IPS DF 4.7 (cell line): ENCODE results near the gene MYL12A.

Experiments
- DNase-seq: peaks from one replicate; pipeline ENCODE4 v3.0.0-alpha.2; 2013; ENCODE audit warnings: low spot score; ENCODE audit errors: extremely low read depth

Gene MYL12A

DNA sequence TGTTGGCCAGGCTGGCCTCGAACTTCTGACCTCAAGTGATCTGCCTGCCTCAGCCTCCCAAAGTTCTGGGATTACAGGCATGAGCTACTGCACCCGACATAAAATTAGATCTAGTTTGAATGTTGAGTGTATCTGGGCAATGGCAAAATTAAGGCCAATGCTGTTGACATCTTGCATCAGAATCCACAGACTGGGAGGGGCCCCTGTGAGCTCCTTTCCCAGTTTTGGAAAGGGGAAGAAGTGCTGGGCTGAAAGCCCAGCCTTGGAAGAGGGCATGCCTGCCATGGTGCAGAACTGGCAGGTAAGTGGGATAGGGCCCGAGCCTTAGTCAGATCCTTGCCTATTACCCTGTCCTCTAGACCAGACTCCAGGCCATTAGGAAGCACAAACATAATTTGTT is 23.4 kb upstream of the MYL12A start:
- no peak for DNase-seq

DNA sequence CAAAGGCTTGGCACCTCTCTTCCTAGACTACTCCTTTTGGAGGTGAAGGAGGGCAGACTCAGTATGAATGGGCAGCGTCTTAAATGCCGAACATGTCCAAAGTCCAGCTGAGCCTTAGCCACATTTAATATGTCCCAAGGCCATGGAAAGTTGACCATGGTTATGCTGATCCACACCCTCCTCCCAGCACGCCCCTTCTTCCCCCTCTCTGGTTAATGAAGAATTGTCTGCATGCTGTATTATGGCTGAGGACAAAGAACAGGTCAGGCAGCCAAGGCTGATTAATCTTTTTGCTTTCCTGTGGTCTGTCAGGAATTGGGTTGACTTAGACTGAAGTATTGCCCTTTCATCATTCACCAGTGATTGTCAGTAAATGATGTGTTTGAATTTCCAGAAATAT is 22.0 kb upstream of the MYL12A start:
- no peak for DNase-seq

DNA sequence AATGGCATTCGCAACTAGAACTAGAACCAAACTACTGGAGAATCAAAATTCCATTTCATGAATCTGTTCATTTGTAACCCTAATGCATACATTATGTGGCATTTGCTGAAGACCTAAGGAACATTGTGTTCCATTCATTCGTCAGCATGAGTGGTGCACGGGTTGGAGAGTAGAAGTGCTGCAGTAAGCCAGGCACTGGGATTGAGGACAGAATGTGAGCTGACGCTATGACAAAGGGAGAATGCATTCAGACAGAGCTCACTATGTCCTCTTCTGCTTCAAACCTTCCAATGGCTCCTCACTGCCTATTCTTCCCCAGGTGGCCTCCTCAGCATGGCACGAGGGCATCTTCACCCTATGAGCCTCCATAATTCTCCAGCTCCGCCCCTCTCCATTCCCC is 21.6 kb upstream of the MYL12A start:
- DNase-seq = no peak

DNA sequence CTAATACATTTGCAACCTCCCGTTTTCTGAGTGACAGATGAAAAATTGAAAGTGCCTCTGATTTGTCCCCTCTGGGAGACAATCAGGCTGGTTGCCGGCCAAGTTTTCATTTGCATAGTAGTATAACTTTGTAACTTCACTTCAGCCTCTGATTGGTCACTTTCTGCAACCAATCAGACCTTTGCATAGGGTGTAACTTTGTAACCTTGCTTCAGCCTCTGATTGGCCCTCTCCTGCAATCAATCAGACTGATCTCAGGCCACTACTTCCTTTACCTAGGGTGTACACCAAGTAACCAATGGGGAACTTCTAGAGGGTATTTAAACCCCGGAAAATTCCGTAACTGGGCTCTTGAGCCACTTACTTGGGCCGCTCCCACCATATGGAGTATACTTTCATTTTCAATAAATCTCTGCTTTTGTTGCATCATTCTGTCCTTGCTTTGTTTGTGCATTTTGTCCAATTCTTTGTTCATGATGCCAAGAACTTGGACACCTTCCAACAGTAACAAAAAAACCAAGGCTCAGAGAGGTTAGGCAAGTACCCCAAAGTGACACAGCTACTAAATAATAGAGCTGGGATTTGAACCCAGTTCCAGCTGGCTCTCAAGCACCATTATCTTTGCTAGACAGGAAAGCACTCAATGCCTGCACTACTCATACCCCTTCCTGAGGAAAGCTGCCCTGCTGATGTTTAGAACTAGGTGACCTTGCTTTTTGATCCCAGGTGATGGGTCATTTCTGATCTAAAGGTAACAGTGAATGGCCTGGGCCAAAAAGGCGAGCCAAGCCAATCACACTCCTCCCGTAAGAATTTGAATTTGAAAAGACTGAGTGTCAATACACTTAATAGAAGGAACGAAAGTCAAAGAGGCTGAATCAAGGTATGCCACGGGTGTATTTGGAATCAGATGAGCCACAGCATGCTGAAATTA is 16.9 kb upstream of the MYL12A start:
- no peak for DNase-seq

DNA sequence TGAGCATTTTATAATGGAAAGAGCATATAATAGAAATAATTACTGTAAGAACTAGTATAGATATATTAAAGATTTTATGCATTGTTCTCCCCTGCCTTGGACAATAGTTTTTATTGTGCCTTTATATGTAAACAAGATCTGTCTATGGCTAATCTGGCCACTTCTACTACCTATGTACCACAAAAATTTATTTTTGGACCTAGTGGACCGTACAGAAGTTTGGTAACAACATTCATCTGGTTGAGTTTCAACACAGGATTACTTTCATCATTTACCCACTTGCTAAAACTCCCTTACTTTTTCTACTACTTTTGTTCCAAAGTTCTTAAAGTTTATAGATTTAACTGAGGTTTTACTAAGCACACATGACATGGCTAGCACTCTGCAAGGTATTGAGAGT is 14.6 kb upstream of the MYL12A start:
- no peak for DNase-seq

DNA sequence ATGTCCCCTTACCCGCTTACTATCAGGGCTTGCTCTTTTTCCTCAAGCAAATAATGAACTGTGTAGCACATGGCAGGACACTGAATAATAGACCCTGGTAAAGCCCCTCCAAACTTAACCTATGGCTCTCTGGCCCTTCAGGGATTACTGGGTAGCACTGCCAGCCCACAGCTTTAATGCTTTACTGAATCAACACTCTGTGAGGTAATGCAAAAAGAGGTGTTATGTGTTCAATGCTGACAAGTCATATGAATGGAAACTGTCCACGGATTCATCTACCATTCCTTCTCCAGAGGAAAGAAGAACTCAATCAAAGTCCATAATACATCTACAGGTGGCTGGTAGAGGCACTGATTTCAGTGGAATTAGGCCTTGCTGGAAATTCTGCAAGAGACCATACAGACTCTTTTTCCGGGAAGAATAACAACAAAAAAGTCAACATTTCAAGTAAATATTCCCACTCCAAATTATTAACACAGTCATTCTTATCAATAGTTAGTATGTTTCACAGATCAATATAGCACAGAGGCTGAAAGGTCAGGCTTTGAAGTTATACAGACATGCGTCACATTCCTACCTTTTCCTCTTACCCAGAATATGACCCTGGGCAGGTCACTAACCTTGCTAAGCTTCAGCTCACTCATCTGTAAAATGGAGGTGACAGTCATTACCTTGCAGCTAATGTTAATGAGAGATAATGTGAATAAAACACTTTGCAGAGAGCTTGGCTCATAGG is 14.0 kb upstream of the MYL12A start:
- DNase-seq = no peak

DNA sequence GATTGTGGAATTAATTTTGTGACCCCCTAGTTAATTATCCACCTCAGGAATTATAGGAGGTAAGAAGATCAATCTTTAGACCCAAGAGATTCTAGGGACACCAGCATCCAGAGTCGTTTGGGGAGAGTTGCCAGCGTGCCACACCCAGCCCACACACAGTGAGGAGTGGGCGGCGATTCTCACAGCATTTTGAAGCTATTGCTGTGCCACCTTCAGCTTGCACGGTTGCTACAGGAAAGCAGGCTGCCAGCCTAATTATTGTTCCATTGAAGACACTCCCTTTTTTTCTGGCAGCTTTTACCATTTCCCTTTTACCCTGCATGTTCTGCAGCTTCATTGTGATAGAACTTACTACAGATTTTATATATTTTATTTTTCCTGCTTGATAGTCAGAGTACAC is 13.1 kb upstream of the MYL12A start:
- DNase-seq = no peak

DNA sequence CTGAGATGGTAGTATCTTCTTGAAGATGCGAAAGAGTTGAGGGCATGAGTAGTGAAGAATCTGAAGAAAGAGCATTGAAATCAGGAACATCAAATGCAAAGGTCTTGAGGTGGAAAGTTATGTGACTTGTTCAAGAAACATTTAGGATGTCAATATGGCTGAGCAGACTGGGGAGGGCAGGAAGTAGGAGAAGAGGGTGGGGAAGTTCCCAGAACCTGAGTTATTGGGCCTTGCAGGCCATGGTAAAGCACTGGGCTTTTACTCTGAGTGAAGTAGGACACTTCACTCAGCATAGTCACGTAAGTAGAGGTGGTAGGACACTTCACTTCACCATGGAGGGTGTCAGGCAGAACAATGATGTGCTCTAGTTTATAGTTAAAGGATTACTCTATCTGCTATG is 11.8 kb upstream of the MYL12A start:
- no peak for DNase-seq

DNA sequence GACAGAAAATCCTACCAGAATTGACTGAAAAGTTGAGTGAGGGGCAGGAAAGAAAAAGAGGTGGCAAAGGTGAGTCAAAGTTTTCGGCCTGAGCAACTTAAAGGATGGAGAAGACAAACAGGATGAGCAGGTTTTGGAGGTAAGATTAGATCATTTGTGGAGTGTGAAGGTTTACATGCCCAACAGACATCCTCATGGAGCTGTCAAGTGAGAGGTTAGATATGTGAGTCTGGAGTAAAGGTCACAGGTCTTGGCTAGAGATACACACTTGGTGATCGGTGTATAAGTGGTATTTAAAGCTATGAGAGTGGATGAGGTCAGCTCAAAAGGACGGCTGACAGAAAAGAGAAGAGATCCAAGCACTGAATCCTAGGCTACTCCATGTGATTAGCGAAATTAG is 11.1 kb upstream of the MYL12A start:
- DNase-seq = no peak

DNA sequence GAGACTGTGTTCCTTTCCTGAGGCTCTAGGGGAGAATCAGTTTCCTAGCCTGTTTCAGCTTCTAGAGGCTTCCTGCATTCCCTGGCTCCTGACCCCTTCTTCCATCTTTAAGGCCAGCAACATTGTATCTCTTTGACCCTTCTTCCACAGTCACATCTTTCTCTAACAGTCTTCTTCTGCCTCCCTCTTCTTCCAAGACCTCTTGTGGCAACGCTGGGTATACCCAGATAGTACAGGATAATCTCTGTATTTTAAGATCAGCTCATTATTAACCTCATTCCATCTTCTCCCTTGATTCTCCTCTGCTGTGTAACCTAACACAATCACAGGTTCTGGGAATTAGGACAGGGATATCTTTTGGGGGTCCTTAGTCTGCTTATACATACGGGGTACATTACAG is 8.9 kb upstream of the MYL12A start:
- DNase-seq = no peak

DNA sequence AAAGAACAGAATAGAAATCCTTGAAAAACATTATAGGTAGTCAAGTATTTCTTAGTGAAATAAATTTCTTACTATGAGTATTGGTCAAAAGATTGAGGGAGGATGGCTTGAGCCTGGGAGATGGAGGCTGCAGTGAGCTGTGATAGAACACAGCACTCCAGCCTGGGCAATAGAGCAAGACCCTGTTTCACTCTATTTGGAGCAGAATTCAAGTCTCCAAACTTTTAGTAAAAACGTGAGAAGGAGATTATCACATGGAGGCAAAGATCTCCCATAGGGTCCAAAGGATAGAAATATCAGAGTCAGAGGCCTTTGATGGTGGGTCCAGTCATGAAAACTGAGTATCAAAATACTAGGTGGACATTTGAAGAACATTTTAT is 2.4 kb upstream of the MYL12A start:
- no peak for DNase-seq

DNA sequence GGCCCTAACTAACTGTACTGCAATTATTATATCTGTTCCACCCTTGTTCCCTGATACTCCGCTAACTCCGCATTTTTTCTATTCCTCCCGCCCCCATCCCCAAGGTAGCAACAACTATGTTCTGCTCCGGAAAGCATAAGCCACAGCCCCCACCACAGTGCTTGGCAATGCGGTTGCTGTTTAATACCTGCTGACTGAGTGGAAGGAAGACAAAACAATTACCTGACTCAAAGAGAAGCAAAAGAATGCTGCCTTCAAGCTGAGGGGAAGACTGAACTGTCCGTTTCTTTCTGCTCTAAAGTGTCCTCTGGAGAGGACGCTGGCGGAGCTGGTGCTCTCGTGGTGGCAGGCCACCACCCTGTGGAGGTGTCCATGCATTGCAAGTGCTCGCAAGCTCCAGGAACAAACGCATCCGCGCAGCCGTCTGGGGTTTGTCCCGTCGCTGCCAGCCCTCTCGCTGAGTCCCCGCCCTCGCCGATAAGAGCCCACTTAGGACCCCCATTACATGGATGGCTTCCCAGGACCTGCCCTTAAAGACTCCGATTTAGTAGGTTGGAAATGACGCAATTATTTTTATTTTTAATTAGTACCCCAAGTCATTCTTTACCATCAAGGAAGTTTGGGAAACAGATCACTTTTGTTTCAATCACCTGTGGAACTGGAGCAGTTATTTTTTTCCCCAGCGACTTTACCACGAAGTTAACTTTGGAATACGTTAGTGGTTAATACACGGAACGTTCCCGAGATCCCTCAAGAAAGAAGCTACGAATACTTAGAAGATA is 1.6 kb upstream of the MYL12A start:
- no peak for DNase-seq

DNA sequence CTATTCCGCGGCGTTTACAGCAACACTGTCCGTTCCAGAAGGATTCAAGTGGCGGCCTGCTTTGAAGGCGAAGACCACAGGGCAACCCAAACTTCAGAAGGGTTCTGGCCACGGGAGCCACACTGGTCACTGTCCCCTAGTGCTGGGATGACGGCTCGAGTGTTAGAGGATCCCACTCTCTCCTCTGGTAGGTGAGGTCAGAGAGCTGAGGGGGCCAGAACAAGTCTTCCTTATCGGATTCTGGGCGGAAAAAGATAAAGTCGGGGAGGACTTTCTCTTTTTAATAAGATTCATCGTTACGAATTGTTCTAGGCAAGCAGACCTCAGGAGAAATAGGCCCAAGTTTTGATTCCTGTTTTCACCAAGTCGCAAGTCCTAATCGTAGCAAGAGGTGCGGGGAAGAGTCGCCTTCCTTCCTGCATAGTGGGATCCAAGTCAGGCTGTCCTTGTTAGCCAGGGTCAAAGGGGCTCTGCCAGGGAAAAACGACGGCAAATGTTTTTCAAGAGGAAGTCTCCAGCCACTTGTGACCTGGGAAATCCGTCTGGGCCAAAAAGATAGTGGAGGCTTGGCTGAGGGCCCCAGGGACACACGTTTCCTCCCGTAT is 864 bp upstream of the MYL12A start:
- DNase-seq = no peak

DNA sequence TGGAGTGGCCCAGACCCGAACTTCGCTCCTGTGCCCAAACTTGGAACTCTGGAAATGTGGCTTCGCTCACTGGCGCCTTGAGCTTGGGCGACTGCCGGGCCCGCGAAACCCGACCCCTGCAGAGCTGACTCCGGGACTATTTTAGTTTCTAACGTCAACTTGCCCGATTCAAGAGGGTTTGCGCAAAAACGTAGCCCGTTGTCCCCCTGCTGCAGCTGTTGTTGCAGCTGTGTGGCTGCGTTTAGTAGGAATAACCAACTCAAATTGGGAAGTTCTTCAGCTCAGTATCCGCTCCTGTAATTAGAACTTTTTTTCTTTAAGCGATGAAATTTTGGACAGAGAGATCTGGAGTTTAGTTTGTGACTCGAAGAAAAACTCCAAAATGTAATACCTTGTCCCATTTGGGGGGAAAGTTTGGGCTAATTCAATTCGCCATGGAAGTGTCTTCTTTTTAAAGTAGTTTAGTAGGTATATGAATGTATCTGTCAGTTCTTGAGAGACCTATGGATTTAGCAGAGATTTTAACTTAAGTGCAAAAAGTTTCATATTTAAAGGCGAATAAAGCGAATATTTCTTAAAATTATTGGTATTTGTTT is 559 bp downstream of the MYL12A start:
- DNase-seq = no peak

DNA sequence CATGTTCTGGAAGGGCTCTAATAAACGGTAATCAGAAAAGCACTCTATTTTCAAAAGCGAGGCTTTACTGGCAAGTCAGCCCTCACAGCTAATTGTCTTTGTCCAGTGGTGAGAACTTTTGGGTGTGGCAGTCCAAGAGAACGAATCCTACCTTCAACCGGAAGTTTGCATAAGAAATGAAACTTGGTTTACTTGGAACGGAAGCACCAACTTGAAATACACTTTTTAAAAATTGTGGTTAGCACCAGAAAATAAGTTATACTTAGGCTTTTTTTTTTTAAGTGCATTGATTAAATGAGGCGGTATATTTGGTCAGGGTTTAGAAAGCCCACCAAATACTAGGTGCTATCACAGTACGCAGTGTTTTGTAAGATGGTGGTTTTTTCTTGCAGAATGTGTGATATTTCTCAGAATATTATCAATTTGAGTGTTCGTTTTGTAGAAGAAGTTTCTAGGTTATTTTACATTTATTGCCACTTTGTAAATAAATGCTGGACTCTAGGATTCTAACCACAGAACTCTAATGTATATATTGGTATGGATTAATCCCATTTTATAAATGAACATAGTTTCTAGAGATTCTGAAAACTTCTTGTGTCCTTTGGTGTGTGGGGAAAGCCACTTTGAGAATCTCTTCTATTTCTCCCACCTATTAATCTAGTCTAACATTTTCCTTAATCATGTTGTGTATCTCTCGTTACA is 1.2 kb downstream of the MYL12A start:
- no peak for DNase-seq

DNA sequence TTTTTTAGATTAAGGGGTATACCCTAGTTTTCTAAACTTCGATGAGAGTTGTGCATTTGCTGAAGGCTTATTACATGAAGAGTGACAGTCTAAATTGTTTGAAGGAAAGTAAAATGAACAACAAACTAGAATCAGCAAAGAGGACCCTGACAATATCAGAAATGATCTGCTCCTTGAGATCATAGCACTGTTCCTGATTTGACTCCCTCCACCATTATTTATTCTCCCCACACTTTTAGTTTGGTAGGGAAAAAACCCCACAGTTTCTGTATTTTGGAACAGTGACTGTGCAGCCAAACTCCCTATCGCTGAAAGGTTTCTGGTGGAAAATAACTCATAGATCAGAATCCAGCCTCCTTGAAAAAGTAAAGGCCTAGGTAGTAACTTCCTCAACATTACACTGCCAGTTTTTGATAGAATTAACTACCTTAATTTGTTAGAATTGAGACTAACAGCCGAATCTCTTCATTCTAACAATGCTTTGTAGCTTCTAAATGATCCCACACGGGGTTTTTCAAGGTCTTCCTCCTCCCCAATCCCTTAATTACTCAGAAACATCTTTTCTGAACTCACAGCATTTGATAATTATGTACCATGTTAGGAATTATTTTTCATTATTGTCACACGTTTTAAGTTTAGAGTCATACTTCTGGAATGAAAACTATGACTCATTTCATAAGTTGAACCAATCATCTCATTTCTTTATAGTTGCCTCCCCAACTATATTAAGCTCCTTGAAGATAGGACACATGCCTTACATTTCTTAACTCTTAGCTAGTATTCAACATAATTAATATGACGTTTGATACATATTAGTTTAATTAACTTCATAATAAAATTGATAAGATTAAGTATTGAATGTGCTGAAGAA is 2.9 kb downstream of the MYL12A start:
- no peak for DNase-seq

DNA sequence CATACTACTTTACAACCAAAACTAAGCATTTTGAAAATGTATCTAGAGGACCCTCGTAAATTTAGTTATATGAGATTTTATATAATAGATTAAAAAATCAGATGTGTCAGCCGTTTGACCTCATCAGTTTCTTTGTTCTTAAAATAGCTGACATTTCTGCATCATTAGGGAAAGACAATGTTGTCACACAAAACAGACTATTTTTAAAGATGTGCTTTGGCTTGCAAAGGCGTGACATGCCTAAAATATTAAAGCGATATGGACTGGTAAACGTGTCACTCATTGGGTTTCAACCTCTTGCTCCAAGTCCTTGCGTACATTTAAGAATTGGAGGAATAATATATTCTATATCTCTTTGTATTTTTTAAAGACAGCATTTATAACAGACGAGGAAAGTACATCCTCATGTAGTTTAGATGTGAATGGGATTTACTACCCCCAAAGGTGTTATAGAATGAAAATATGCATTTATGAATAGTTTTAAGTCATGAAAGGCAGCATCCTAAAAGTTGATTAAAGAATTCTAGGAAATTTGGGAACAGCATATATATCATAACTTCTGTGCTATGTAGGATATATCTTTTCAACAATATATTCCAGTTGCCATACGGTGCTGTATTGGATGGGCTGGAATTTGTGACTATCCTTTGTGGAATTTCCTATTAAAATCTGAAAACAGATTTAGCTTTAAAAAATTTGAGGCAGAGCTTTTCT is 3.8 kb downstream of the MYL12A start:
- no peak for DNase-seq

DNA sequence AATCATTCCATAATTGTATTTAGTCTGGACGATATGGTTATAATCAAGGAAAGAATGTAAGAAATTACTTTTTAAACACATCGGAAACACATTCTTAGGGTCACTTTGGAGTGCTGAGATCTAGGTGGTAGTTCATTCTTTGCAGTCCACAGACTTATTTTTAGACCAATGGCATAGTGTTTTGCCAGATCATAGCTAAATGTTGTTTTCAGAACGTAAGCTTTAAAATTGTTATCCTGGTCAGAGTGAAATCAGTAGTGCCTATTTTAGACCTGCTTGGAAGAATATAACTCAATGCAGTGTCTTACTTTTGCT is 4.3 kb downstream of the MYL12A start:
- no peak for DNase-seq

DNA sequence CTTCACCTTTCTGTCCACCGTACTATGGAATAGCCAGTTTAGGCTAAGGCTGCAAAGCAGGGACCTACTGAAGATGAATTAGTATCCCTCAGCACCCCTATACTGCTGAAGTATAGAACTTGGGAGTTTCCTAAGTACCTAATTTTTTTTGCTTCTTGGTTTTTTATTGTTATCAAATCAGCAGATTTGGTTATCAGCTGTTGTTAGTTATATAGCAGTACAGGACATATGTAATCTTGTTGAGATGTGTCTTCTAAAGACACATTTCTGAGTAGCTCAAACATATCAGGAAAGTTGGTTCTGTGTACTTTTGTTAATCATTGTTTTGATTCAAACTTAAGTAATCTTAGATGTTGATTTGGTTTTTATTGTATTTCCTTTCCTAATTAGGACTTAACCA is 5.2 kb downstream of the MYL12A start:
- no peak for DNase-seq
